Stimulated activated CD4-positive, alpha-beta T cell treated with anti-CD3 and anti-CD28 coated beads, TNF-alpha, amount 100 ng/mL, for 48 hours (primary cell): ENCODE results near the gene TMEM234.
A peak's percentile ranks its signal among the peaks of the same experiment; 100 is the strongest.

ENCODE experiments used
- DNase-seq, 3 donors: peaks; one replicate each; pipeline ENCODE4 v3.0.0-alpha.2; 2020; ENCODE audit warnings: low read depth in 3 of 3

TMEM234 gene

GRCh38 chr1:32239790-32240139 lies 17.6 kb upstream of the TMEM234 start:
- no peak for DNase-seq

- no peak for DNase-seq
Observed at GRCh38 chr1:32239337-32239736, 17.2 kb upstream of the TMEM234 start.

- no peak for DNase-seq
Observed at GRCh38 chr1:32234792-32235191, 12.6 kb upstream of the TMEM234 start.

GRCh38 chr1:32232558-32233304 lies 10.6 kb upstream of the TMEM234 start:
- DNase-seq, result no peak

GRCh38 chr1:32231843-32232432 lies 9.8 kb upstream of the TMEM234 start:
- no peak for DNase-seq

- DNase-seq, result no peak
Observed at GRCh38 chr1:32228771-32229170, 6.6 kb upstream of the TMEM234 start.

GRCh38 chr1:32224285-32224684 lies 2.1 kb upstream of the TMEM234 start:
- no peak for DNase-seq

GRCh38 chr1:32223683-32224082 lies 1.5 kb upstream of the TMEM234 start:
- no peak for DNase-seq

GRCh38 chr1:32221581-32221979 lies 573 bp downstream of the TMEM234 start:
- DNase-seq, result no peak

- DNase-seq, result no peak
Observed at GRCh38 chr1:32220746-32221580, 1.2 kb downstream of the TMEM234 start.

- DNase-seq, result no peak
Observed at GRCh38 chr1:32219022-32219421, 3.1 kb downstream of the TMEM234 start.

- no peak for DNase-seq
Observed at GRCh38 chr1:32216566-32216965, 5.6 kb downstream of the TMEM234 start.

- DNase-seq, result peak in 2 of 3 donors; percentile 32 to 55
Observed at GRCh38 chr1:32215629-32216480, 6.3 kb downstream of the TMEM234 start.

GRCh38 chr1:32208891-32209328 lies 13.2 kb downstream of the TMEM234 start, which contains the start of gene DCDC2B:
DCDC2B (plus strand) TSS chr1:32209089; CDS start chr1:32209094, 5 bp downstream.
- no peak for DNase-seq

GRCh38 chr1:32208469-32208868 lies 13.7 kb downstream of the TMEM234 start:
- no peak for DNase-seq

- DNase-seq, result peak; percentile 73 to 87 (median 73)
Observed at GRCh38 chr1:32205401-32206370, 16.5 kb downstream of the TMEM234 start, which contains the start of gene IQCC. IQCC (plus strand) TSS chr1:32205671; CDS start chr1:32205682, 11 bp downstream.

GRCh38 chr1:32204943-32205361 lies 17.2 kb downstream of the TMEM234 start:
- DNase-seq, result no peak

- peak; percentile 48 to 80 (median 64) for DNase-seq
Observed at GRCh38 chr1:32201011-32201855, 20.9 kb downstream of the TMEM234 start.
